NCI-H2196 treated with DMSO at 0.1 percent for 48 hours (cell line): Measurements from ENCODE around the gene CCNF.
A peak's percentile ranks its signal among the peaks of the same experiment; 100 is the strongest.

Experiments used
- DNase-seq: peaks from one replicate; lab custom pipeline; 2025; ENCODE audit not compliant: unreplicated experiment; lab: John Stamatoyannopoulos, UW

Gene CCNF

GRCh38 chr16:2483939-2484897 is 55.0 kb downstream of the CCNF start:
- DNase-seq, result no peak

DNA sequence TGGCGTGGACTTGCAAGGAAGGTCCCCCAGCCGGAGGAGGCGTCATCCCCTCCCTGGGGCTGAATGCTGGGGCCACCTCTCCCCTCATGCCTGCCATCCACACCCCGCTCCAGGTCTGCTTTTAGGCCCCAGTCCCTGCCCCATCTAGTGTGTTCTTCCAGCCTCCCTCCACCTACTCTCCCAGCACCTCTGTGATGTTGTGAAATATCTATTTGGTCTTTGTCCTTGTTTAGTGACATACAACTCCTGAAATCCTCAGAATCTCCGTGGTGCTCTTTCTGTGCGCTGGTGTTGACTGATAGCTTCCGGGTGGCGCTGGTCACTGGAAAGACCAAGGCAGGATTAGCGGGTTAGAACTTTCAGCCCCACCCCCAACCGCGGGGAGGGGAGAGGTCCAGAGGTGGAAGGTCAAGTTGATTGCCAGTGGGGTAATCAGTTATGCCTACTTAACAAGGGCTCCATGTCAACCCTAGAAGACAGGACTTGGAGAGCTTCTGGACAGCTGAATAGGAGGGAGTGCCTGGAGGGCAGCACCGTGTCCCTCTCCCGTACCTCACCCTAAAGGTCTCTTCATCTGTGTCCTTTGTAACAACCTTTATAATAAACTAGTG is 55.8 kb downstream of the CCNF start:
- no peak for DNase-seq

- DNase-seq, result no peak
These were observed 56.7 kb downstream of the CCNF start for GRCh38 chr16:2485811-2486507.

DNA sequence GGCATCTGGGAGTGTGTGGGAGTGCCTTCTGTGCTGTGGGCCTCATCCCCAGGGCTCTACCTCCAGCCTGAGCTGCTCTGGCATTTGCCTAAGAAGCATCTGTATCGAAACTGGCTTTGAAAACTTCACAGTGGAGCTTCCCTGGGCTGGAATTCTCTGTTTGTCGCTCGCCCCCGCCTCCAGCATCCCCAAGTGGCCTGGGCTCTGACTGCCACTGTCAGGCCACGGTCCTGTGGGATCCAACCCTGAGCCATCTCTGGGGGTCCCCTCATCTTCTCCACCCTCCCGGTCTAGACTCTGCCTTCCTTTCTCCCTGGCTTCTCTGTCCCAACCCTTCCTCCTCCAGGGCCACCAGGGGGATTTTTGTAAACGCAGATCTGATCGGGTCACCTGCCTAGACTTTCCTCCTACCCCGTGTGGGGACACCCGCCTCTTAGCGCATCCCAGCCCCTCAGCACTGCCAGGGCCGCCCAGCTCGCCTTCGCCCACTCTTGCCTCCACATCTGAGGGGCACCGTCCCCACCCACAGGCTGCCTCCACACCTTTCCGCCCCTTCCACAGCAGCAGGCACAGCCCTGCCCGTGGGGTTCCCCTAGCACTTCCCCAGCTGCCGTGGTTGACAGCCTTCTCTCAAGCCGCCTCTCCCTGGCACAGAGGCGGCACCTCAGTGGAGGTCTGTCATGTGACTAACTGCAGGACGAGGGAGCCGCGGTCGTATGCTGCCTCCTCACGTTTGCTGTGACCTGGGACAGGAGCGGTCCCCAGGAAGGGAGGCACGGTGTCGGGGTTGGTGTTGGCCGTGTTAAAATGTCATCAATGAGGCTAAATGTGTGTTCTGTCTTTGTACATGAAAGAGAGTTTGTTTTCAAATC is 57.6 kb downstream of the CCNF start:
- DNase-seq, result no peak

GRCh38 chr16:2487517-2487842 is 58.2 kb downstream of the CCNF start:
- no peak for DNase-seq

GRCh38 chr16:2487903-2488531 is 58.8 kb downstream of the CCNF start:
- DNase-seq, result no peak

DNA sequence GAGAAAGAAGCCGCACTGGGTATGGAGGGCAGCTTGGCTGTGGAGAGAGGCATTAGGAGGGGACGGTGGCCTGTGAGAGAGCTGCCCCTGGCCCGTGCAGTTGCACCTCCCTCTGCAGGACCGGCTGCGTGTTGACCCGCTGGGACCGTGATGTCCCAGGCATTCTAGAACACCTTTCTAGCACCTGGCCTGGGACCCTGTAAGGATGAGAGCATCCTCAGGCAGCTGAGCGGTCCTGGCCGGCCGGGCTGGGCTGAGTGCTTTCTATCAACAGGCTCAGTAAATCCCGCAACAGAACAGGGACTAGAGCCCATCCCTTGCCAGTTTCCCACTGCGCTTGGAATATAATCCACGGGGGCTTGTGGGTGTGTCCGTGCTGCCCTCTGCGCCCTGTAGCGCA is 60.3 kb downstream of the CCNF start:
- DNase-seq, result no peak

DNA sequence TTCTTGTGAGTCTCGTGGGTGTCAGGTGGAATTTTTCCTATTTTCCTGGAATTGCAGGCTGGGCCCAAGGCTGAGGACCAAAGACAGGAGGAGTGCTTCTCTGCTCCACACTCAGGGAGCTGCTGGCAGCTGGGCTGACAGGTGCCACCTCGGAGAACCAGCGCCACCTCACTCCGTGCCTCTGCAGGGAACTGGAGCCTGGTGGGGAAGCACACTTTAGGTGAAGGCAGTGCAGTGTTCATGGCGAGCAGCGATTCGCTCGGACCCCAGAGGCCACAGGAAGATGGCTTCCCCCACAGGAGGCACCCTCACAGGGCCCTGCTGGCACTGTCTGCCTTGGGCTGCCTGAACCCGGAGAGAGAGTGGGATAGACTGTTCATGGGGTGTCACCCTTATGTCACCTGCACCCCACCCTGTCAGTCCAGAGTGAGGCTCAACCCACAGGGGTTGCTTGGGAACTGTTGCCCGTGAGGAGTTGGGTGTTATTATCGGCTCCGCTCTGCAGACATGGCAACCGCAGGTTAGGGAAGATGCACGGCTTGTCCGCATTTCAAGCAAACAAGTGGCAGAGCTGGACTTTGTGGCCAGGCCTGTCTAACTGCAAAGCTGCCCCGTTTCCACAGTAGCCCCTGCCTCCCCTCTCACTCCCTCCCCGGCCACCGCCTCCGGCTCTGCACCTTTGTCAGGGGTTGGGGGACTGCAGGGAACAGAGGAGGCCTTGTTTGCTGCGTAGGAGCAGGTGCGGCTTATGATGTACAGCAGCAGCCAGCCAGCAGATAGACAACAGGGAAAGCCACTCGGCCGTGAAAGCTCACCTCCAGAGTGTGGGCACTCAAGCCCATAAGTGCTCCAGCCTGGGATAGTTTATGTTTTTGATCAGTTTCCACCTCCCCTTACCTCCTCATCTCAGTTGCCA is 61.2 kb downstream of the CCNF start:
- peak; percentile 45 for DNase-seq

DNA sequence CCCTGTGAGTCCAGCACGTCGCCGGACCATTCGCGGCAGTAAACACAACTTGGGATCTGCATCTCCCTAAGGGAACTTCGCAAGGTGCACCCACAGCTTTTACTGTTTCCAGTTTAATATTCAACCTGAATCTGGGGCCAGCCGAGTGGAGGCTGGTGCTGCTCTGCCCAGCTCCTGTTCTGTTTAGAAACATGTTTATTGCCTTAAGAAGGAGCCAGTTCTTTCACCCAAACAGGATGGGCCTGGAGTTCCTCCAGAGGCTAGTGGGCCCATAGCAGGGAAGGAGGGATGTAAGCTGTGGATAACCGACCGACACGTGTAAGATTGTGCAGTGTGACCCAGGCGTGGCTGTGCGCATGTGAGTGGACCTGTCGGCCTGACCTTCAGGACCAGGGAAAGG is 63.0 kb downstream of the CCNF start:
- DNase-seq, result no peak

DNA sequence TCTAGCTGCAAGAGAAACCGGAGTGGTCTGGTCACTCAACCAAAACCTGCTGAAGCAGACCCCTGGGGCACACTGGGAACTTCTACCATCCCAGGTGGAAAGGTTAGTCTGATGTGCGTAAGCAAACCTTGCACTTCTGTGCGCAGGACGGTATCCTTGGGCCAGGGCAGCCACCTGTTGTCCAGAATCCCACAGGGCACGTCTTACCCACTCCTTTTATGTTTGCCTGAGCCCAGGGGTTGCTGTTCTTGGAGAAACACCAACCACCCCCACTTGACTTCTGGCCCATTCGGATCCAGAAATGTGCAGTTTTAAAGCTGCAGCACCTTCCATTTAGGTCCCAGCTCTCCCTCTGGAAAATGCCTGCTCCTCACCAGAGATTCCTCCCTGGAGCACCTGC is 64.4 kb downstream of the CCNF start:
- no peak for DNase-seq

- no peak for DNase-seq
These were observed 65.4 kb downstream of the CCNF start for GRCh38 chr16:2494616-2495015.

GRCh38 chr16:2495041-2495440 is 65.8 kb downstream of the CCNF start:
- no peak for DNase-seq

GRCh38 chr16:2496223-2497115 is 67.2 kb downstream of the CCNF start:
- no peak for DNase-seq

- no peak for DNase-seq
These were observed 67.9 kb downstream of the CCNF start for GRCh38 chr16:2497116-2497630.

- no peak for DNase-seq
These were observed 68.6 kb downstream of the CCNF start for GRCh38 chr16:2497695-2498484.

DNA sequence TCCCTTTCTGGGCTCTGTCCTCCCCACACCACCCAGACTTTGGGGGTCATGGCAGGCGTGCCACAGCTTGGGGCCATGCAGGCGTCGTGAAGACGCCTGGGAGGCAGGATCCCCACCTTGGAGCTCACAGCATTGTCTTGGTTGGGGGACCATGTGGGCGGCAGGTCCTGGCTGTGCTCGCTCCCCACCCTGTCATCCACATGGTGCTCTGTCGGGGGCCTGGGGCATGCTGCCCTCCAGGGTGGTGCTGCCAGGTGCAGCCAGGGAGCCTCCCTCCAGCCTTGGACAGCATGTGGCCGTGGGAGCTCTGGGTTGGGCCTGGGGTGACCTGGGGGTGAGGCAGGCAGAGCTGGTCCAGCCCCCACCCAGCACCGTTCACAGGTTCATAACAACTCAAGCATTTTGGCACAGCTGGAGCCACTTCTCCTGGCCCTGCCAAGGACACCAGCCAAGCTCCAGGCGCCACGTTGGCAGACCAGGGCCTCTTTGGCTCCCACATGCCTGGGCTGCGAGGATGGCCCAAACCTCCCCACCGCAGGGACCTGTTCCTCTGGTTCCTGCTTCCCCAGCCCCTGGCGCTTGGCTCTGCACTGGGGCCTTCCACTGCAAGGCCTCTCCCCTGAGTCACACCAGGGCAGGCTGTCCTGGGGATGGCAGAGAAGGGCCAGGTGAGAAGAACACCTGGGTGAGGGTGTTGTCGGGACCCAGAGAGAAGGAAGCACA is 69.4 kb downstream of the CCNF start:
- DNase-seq, result no peak

DNA sequence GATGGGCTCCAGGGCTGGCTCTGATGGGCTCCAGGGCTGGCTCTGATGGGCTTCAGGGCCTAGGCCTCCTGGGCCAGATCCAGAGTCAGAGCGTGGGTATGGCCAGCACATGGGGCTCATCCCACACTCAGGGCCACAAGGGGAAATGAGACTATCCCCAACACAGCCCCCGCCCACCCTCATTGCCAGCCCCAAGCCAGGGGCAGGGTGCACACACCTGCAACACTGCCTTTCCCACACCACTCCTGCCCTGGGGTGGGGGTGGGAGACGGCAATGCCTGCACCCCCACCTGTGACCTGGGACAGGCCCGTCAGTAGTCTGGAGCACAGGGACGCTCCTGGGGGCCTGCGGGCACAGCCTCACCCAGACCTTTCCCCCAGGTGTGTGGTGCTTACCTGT is 70.2 kb downstream of the CCNF start:
- no peak for DNase-seq
